A673 (cell line): Measurements from ENCODE around the gene TUT7. TPM values are rescaled to one million over a fixed set of nuclear protein-coding genes. Genes with fewer than 3 reads are reported as not detected.

Source experiments
- BruUV-seq: library from RNA; stranded (reverse); fragments of 400-500 nt; replicated peaks from 2 replicates; lab custom pipeline; 2021; lab: Mats Ljungman, UMichigan
- CTCF ChIA-PET: fragments of 300-600 bp; sonication (Branson Sonifier 250); formaldehyde crosslinking; loops from one replicate; lab custom pipeline; 2022; ENCODE audit warnings: antibody characterized with exemption; lab: Charles Lee
- POLR2A ChIA-PET: fragments of 300-600 bp; sonication (Branson Sonifier 250); formaldehyde crosslinking; loops from one replicate; lab custom pipeline; 2022; ENCODE audit warnings: antibody characterized with exemption; ENCODE audit not compliant: low non-redundant PET; lab: Charles Lee
- DNase-seq: peaks from one replicate; pipeline ENCODE4 v3.0.0-alpha.2; 2015; ENCODE audit warnings: low spot score
- H3K27ac ChIP-seq: fragments of 200-600 bp; sonication (generic); 2 replicates; pipeline ENCODE4 v1.5.1; 2016; ENCODE audit warnings: mixed run types, low read depth, mild to moderate bottlenecking, mixed read lengths, antibody characterized with exemption, low read length; ENCODE audit not compliant: poor library complexity, severe bottlenecking
- H3K27me3 ChIP-seq: fragments of 200-600 bp; sonication (generic); replicated peaks from 2 replicates; pipeline ENCODE4 v1.6.1; 2017; ENCODE audit warnings: mixed run types, low read depth, mild to moderate bottlenecking, mixed read lengths, antibody characterized with exemption, low read length; ENCODE audit not compliant: insufficient read depth, poor library complexity
- H3K36me3 ChIP-seq: fragments of 200-600 bp; sonication (generic); 2 replicates; pipeline ENCODE4 v1.6.1; 2016; ENCODE audit warnings: mixed run types, mild to moderate bottlenecking, mixed read lengths, antibody characterized with exemption, low read length; ENCODE audit not compliant: insufficient read depth, poor library complexity, severe bottlenecking
- H3K4me1 ChIP-seq: fragments of 200-600 bp; sonication (generic); 2 replicates; pipeline ENCODE4 v1.6.1; 2017; ENCODE audit warnings: mixed run types, mild to moderate bottlenecking, mixed read lengths, antibody characterized with exemption, low read length; ENCODE audit not compliant: insufficient read depth, poor library complexity, severe bottlenecking
- H3K4me3 ChIP-seq: fragments of 200-600 bp; sonication (generic); 2 replicates; pipeline ENCODE4 v1.5.1; 2016; ENCODE audit warnings: low read depth, mixed run types, mild to moderate bottlenecking, mixed read lengths, low read length; ENCODE audit not compliant: poor library complexity, severe bottlenecking
- H3K9me3 ChIP-seq: fragments of 200-600 bp; sonication (generic); 2 replicates; pipeline ENCODE4 v1.6.1; 2016; ENCODE audit warnings: mixed run types, low read depth, mild to moderate bottlenecking, mixed read lengths, antibody characterized with exemption, low read length; ENCODE audit not compliant: poor library complexity, severe bottlenecking
- CTCF ChIP-seq: fragments of 300-800, 200-600 bp; sonication (generic); conservative IDR thresholded peaks from 2 replicates; pipeline ENCODE4 v1.5.1; 2017; ENCODE audit warnings: low read depth, mild to moderate bottlenecking, antibody characterized with exemption, low read length, moderate library complexity, mixed read lengths
- EZH2 ChIP-seq: fragments of 200-600 bp; sonication (generic); IDR thresholded peaks from 2 replicates; pipeline ENCODE4 v1.6.1; 2017; ENCODE audit warnings: borderline replicate concordance, low read depth, mild to moderate bottlenecking, mixed read lengths, antibody characterized with exemption, low read length; ENCODE audit not compliant: poor library complexity, severe bottlenecking
- intact Hi-C: fragments of 100-400 bp; cut with micrococcal nuclease; formaldehyde crosslinking; loops from one replicate; pipeline ENCODE4 v1.10.0; 2022; ENCODE audit not compliant: unreplicated experiment
- total RNA-seq: library from RNA; stranded (reverse); gene quantifications from 2 replicates; pipeline ENCODE4 v1.2.3, GENCODE V29; 2021

Gene TUT7
- total RNA-seq, 1 experiment from 2014 or later: 22.7 TPM

GRCh38 chr9:86351880-86352279 lies 2.3 kb downstream of the TUT7 start:
- POLR2A ChIA-PET: no interaction called here
- intact Hi-C loops: loop anchor here (5.0 kb wide), 1 partner anchor 65 kb away; no protein-coding TSS in a partner anchor
- peak overlapping the region; percentile 92 for H3K4me3 ChIP-seq
- H3K9me3 ChIP-seq: no peaks in the 10 kb centered on the region
- BruUV-seq: no TSS peak
- peaks cover 16% of the 10 kb centered on the region for H3K4me1 ChIP-seq
- peak overlapping the region; percentile 60 for H3K27ac ChIP-seq
- CTCF ChIA-PET: no interaction called here
- TF ChIP-seq CTCF (no peak), EZH2 (no peak)
- H3K36me3 ChIP-seq: no peaks in the 10 kb centered on the region
- no peaks in the 10 kb centered on the region for H3K27me3 ChIP-seq
- no peak for DNase-seq

- Histone ChIP-seq H3K9me3 (no peaks in the 10 kb centered on the region), H3K27me3 (no peaks in the 10 kb centered on the region), H3K27ac (no peak overlapping the region), H3K4me3 (no peak overlapping the region), H3K4me1 (peaks cover 16% of the 10 kb centered on the region), H3K36me3 (peaks cover 4% of the 10 kb centered on the region)
- DNase-seq: no peak
- ChIA-PET POLR2A (no interaction called here), CTCF (no interaction called here)
- intact Hi-C loops: loop anchor here (5.0 kb wide), 1 partner anchor 63 kb away; no protein-coding TSS in a partner anchor
- TF ChIP-seq CTCF (no peak), EZH2 (no peak)
- no TSS peak for BruUV-seq
Observed at GRCh38 chr9:86350006-86350760, 4.0 kb downstream of the TUT7 start.

- TF ChIP-seq CTCF: no peak
- no peak for TF ChIP-seq EZH2
- CTCF ChIA-PET: no interaction called here
- H3K36me3 ChIP-seq: peaks cover 14% of the 10 kb centered on the region
- H3K27ac ChIP-seq: no peak overlapping the region
- DNase-seq: no peak
- no peaks in the 10 kb centered on the region for H3K9me3 ChIP-seq
- no peaks in the 10 kb centered on the region for H3K27me3 ChIP-seq
- BruUV-seq: no TSS peak
- H3K4me3 ChIP-seq: no peak overlapping the region
- intact Hi-C loops: no loop called here
- POLR2A ChIA-PET: interaction anchor here (0.6 kb wide), 1 partner anchor 519 kb away, joined by 4 read pairs; no protein-coding TSS in a partner anchor
- peaks cover 16% of the 10 kb centered on the region for H3K4me1 ChIP-seq
Observed at GRCh38 chr9:86349271-86349670, 4.9 kb downstream of the TUT7 start.
